ENCODE measurements around the gene AATF.

DNA sequence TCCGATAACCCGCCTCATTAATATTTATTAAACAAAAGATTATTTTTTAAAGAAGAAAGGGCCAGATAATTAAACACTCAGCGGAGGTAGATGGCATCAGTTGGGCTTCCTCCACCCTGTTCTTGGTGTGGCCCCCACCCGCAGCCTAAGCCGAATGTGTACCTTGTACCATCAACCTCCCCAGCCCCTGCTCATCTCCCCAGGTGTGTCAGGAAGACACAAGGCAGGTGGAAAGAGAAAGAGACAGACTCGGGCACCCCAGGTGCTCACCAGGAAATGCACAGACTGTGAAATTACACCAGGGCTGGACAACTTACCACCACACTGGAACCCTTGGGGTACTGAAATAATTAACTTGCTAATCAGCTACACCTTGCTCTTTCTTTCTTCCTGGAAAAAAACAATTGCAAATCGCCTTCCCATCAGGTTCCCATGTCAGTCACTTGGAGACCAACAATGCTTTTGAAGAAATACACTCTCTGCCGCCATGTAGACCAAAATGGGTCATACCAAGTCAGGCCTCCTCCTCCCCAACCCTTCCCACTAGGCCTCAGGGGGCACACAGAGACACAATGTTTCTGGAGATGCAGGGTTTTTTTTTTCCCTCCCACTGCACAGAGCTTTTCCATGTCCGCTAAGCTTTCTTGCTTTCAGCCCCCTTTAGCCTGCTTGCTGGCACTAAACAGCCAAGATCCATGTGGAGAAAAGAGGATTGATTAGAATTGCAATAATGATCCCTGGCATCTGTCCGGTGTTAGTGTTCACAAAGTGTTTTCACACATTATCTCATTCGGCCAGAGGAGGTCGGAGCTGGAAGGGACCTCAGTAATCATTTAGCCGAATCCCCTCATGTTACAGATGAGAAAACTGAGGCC is 20.0 kb upstream of the AATF start:
- TF ChIP-seq CTCF (conservative IDR thresholded peaks at IDR 0.05; ENCODE audit: low read length) (no peak), EZH2phosphoT487 (IDR thresholded peaks at IDR 0.05; ENCODE audit: borderline replicate concordance) (no peak)

All from Loucy (cell line).